Measurements from ENCODE around the gene TLR2. TPM values are rescaled to one million over a fixed set of nuclear protein-coding genes. Genes with fewer than 3 reads are reported as not detected.

TLR2 gene
- total and polyA plus RNA-seq, 2 of the 4 experiments (the other 2 are of a cell fraction), result under 0.01 to 0.03 TPM

GRCh38 chr4:153728151-153728550 is 44.1 kb downstream of the TLR2 start:
- CTCF ChIA-PET, result no interaction called here
- no peak for TF ChIP-seq MAZ (IDR thresholded peaks at IDR 0.05; ENCODE audit: borderline replicate concordance, low read depth, low read length)
- TF ChIP-seq CEBPB (IDR thresholded peaks at IDR 0.05; ENCODE audit: low read depth, low read length), result no peak
- no peak for TF ChIP-seq RFX5 (IDR thresholded peaks at IDR 0.05; ENCODE audit: low read depth, low read length)
- TF ChIP-seq MXI1 (IDR thresholded peaks at IDR 0.05; ENCODE audit: borderline replicate concordance, low read depth, low read length), result no peak
- no peak for TF ChIP-seq BHLHE40 (IDR thresholded peaks at IDR 0.05; ENCODE audit: low read depth, low read length)
- no peak for TF ChIP-seq POLR2A (IDR thresholded peaks at IDR 0.05; ENCODE audit: low read depth, low read length)
- no peak for TF ChIP-seq SMC3 (IDR thresholded peaks at IDR 0.05; ENCODE audit: low read depth, low read length)
- no peak for TF ChIP-seq FOS (IDR thresholded peaks at IDR 0.05; ENCODE audit: low read depth, low read length)
- no peak for TF ChIP-seq CHD1 (IDR thresholded peaks at IDR 0.05; ENCODE audit: low read depth, low read length)
- TF ChIP-seq RCOR1 (IDR thresholded peaks at IDR 0.05; ENCODE audit: insufficient replicate concordance, low read length), result no peak
- no peak for TF ChIP-seq MAFK (IDR thresholded peaks at IDR 0.05; ENCODE audit: low read depth, low read length)
- TF ChIP-seq CTCF (conservative IDR thresholded peaks at IDR 0.05; ENCODE audit: low read depth, low read length), result no peak
- TF ChIP-seq NFE2L2 (IDR thresholded peaks at IDR 0.05; ENCODE audit: low read depth, low read length), result no peak
- no peak for TF ChIP-seq ELK1 (IDR thresholded peaks at IDR 0.05; ENCODE audit: borderline replicate concordance, low read depth, low read length)
- no peak for TF ChIP-seq RAD21 (IDR thresholded peaks at IDR 0.05; ENCODE audit: low read length)
- no peak for TF ChIP-seq USF2 (IDR thresholded peaks at IDR 0.05; ENCODE audit: low read depth, low read length)
- no peak overlapping the region for H3K56ac ChIP-seq (ENCODE audit: extremely low read depth, insufficient read depth, low read length)
- DNase-seq (no peak), ATAC-seq (ENCODE audit: low read depth) (no peak)
- dilution Hi-C loops (cut with HindIII; ENCODE audit: low sequenced_read_pairs, unreplicated experiment), result no loop called here
- no peak overlapping the region for H2AFZ ChIP-seq (replicated peaks; ENCODE audit: low read length, poor library complexity)
- no peak overlapping the region for H3K27ac ChIP-seq (ENCODE audit: insufficient read depth, low read length)
- no peak overlapping the region for H4K5ac ChIP-seq (ENCODE audit: low read depth, low read length)
- POLR2A ChIA-PET (ENCODE audit: unreplicated experiment), result no interaction called here
- intact Hi-C loops (cut with micrococcal nuclease), result no loop called here
- H3K23ac ChIP-seq (ENCODE audit: low read depth, low read length), result no peak overlapping the region
- no peak overlapping the region for H4K8ac ChIP-seq (ENCODE audit: low read depth in 2 of 2, low read length in 2 of 2)
- no peaks in the 10 kb centered on the region for H3K27me3 ChIP-seq (ENCODE audit: control insufficient read depth, insufficient read depth, low read length)
- H3K9me1 ChIP-seq (ENCODE audit: insufficient read depth, low read length), result no peaks in the 10 kb centered on the region
- no TSS peak for BruUV-seq (replicated peaks)
- H3K9ac ChIP-seq (ENCODE audit: low read depth, low read length), result no peak overlapping the region
- H2BK5ac ChIP-seq (ENCODE audit: low read depth, low read length, poor library complexity, severe bottlenecking), result no peak overlapping the region
- H3K4me1 ChIP-seq (ENCODE audit: control insufficient read depth, insufficient read depth, low read length), result no peaks in the 10 kb centered on the region
- H3K4ac ChIP-seq (ENCODE audit: low read depth, low read length), result no peak overlapping the region
- H3K14ac ChIP-seq (replicated peaks; ENCODE audit: low read depth, low read length), result no peak overlapping the region
- H2BK15ac ChIP-seq (ENCODE audit: low read depth, low read length), result no peak overlapping the region
- no peak overlapping the region for H3K4me2 ChIP-seq (ENCODE audit: low read depth, low read length)
- no peak overlapping the region for H2AK9ac ChIP-seq (replicated peaks; ENCODE audit: low read depth, low read length, poor library complexity)
- WGBS, 2 experiments (ENCODE audit: extremely low coverage in 2 of 2, insufficient read length in 1 of 2), result no CpG with 5 or more reads among the region's 5 CpGs
- H4K20me1 ChIP-seq (ENCODE audit: insufficient read depth, low read length), result no peaks in the 10 kb centered on the region
- H3K9me3 ChIP-seq (ENCODE audit: control insufficient read depth, insufficient read depth, low read length), result no peaks in the 10 kb centered on the region
- in situ Hi-C loops (cut with MboI; ENCODE audit: low sequenced_read_pairs), result no loop called here
- no peaks in the 10 kb centered on the region for H3K36me3 ChIP-seq (ENCODE audit: control insufficient read depth, insufficient read depth, low read length)
- H2AK5ac ChIP-seq (ENCODE audit: low read depth, low read length), result no peak overlapping the region
- H2BK120ac ChIP-seq (ENCODE audit: low read depth, low read length), result no peak overlapping the region
- no peaks in the 10 kb centered on the region for H3K79me1 ChIP-seq (ENCODE audit: low read depth in 1 of 2, low read length in 2 of 2)
- H4K91ac ChIP-seq (ENCODE audit: insufficient read depth, low read depth, low read length), result no peak overlapping the region
- no peak overlapping the region for H3K18ac ChIP-seq (ENCODE audit: low read depth, low read length)
- no peak overlapping the region for H3K4me3 ChIP-seq (ENCODE audit: insufficient read depth, low read depth, low read length)
- no peak overlapping the region for H2BK20ac ChIP-seq (ENCODE audit: low read depth, low read length)

All from IMR-90 (cell line).